Mucosa of stomach (tissue), 1 donor: ENCODE measurements around the gene CEP131.

Experiments
- H3K27me3 ChIP-seq: one replicate; pipeline ENCODE4 v1.7.0; 2013; ENCODE audit warnings: mild to moderate bottlenecking, low read length; ENCODE audit not compliant: control insufficient read depth, insufficient read depth
- H3K36me3 ChIP-seq: one replicate; pipeline ENCODE4 v1.7.0; 2013; ENCODE audit warnings: low read length; ENCODE audit not compliant: control insufficient read depth, insufficient read depth
- H3K4me1 ChIP-seq: one replicate; pipeline ENCODE4 v1.7.0; 2013; ENCODE audit warnings: mild to moderate bottlenecking, low read length; ENCODE audit not compliant: control insufficient read depth, insufficient read depth
- H3K4me3 ChIP-seq: one replicate; pipeline ENCODE4 v1.7.0; 2013; ENCODE audit warnings: low read length
- H3K9ac ChIP-seq: one replicate; pipeline ENCODE4 v1.7.0; 2013; ENCODE audit warnings: mild to moderate bottlenecking, low read length, moderate library complexity
- H3K9me3 ChIP-seq: one replicate; pipeline ENCODE4 v1.7.0; 2013; ENCODE audit warnings: mild to moderate bottlenecking, low read length, moderate library complexity; ENCODE audit not compliant: control insufficient read depth
- donor health status: Pancreatic carcinoma.

The CEP131 gene

DNA sequence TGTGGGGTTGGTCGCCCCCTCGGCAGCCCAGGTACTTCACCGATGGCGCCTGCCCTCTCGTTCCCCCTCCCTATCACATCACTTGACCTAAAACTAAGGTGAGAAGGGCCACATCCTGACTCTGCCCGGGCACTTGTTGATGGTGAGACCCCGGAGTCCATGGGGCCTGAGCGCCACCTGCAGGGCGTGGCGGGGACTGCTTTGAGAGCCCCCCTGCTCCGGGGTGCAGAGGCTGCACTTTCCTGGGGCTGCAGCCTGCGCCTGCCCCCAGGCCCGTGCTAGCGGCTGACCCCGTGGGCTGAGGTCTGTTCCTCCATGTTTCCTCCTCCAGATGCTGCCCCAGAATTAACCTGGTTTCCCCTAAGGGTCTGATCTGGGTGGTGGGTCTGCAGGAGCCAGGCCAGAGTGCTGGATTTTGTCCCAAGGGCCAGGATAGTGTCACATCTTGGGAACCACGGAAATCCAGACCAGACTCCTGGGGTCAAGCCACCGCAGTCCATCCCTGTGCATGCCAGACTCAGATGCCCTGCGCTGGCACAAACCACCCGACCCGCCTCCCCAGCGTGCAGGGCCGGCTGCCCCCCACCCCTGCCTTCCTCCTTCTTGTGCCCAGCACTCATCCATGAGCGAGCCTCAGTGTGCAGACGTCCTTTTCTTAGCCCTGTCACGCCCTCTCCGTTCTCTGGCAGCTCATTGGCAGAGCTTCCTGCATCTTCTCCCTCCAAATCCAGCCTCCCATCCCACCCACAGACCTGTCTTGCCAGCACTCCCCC, 19.1 kb upstream of the CEP131 start:
- Histone ChIP-seq H3K9ac (no peak overlapping the region), H3K4me1 (peaks cover 21% of the 10 kb centered on the region), H3K4me3 (no peak overlapping the region), H3K36me3 (no peaks in the 10 kb centered on the region), H3K9me3 (no peaks in the 10 kb centered on the region), H3K27me3 (no peaks in the 10 kb centered on the region)

GRCh38 chr17:81241203-81241602, 18.4 kb upstream of the CEP131 start:
- H3K4me3 ChIP-seq = no peak overlapping the region
- no peak overlapping the region for H3K9ac ChIP-seq
- no peaks in the 10 kb centered on the region for H3K36me3 ChIP-seq
- peaks cover 21% of the 10 kb centered on the region for H3K4me1 ChIP-seq
- no peaks in the 10 kb centered on the region for H3K9me3 ChIP-seq
- no peaks in the 10 kb centered on the region for H3K27me3 ChIP-seq

- peaks cover 21% of the 10 kb centered on the region for H3K4me1 ChIP-seq
- no peaks in the 10 kb centered on the region for H3K27me3 ChIP-seq
- H3K9me3 ChIP-seq = no peaks in the 10 kb centered on the region
- no peak overlapping the region for H3K4me3 ChIP-seq
- H3K36me3 ChIP-seq = no peaks in the 10 kb centered on the region
- no peak overlapping the region for H3K9ac ChIP-seq
These were observed 18.0 kb upstream of the CEP131 start for GRCh38 chr17:81240761-81241160.

GRCh38 chr17:81239714-81240555, 17.2 kb upstream of the CEP131 start:
- Histone ChIP-seq H3K4me1 (peaks cover 21% of the 10 kb centered on the region), H3K27me3 (no peaks in the 10 kb centered on the region), H3K36me3 (no peaks in the 10 kb centered on the region), H3K9me3 (no peaks in the 10 kb centered on the region), H3K4me3 (peak overlapping the region; percentile 29), H3K9ac (peak overlapping the region; percentile 70)

DNA sequence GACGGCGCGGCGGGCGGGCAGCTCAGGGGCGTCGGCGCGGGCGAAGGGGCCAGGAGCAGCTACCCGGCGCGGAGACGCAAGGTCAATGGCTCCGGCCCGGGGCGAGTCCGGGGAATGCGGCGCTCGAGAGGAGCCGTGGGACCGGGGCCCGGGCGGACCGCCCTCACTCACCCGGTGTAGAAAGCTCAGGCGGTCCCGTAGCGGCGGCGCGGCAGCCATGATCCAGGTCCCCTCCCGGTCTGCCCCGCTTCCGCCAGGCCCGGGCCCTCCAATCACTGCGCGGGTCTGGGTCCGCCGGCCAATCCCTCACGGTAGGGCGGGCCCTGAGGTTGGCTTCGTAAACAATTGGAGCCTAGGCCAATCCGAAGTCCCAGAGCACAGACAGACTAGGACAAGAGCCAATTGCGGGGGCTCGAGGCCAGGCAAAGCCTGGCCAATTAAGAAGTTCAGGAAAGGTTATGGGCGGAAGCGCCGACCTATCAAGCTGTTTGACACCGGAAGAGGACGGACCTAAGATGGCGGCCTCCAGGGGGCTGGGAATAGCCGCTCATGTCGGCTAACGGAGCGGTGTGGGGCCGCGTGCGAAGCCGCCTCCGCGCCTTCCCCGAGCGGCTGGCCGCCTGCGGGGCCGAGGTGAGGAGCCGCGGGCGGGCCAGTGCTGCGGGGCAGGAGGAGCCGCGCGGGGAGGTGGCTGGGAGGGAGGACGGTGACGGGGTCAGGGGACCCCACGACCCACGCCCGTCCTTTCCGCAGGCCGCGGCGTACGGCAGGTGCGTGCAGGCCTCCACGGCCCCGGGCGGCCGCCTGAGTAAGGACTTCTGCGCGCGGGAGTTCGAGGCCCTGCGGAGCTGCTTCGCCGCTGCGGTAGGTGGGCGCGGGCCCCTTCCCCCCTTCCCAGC, 16.3 kb upstream of the CEP131 start, which contains the start of the genes NDUFAF8 and TEPSIN:
NDUFAF8 (plus strand) TSS at position 504 of the 899 bp plus-strand sequence; CDS start at position 550, 46 bp downstream.
TEPSIN (minus strand) TSS at position 241 of the 899 bp plus-strand sequence; CDS start at position 219, 22 bp downstream.
- Histone ChIP-seq H3K9me3 (no peaks in the 10 kb centered on the region), H3K27me3 (no peaks in the 10 kb centered on the region), H3K4me1 (peaks cover 21% of the 10 kb centered on the region), H3K4me3 (peak within 1 kb of the TSS; percentile 82), H3K36me3 (no peaks in the 10 kb centered on the region), H3K9ac (peak within 1 kb of the TSS; percentile 79)

- no peaks in the 10 kb centered on the region for H3K27me3 ChIP-seq
- H3K36me3 ChIP-seq = no peaks in the 10 kb centered on the region
- H3K9me3 ChIP-seq = no peaks in the 10 kb centered on the region
- H3K9ac ChIP-seq = peak overlapping the region; percentile 79
- H3K4me1 ChIP-seq = peaks cover 21% of the 10 kb centered on the region
- peak overlapping the region; percentile 82 for H3K4me3 ChIP-seq
These were observed 15.7 kb upstream of the CEP131 start for GRCh38 chr17:81238490-81238814.

DNA sequence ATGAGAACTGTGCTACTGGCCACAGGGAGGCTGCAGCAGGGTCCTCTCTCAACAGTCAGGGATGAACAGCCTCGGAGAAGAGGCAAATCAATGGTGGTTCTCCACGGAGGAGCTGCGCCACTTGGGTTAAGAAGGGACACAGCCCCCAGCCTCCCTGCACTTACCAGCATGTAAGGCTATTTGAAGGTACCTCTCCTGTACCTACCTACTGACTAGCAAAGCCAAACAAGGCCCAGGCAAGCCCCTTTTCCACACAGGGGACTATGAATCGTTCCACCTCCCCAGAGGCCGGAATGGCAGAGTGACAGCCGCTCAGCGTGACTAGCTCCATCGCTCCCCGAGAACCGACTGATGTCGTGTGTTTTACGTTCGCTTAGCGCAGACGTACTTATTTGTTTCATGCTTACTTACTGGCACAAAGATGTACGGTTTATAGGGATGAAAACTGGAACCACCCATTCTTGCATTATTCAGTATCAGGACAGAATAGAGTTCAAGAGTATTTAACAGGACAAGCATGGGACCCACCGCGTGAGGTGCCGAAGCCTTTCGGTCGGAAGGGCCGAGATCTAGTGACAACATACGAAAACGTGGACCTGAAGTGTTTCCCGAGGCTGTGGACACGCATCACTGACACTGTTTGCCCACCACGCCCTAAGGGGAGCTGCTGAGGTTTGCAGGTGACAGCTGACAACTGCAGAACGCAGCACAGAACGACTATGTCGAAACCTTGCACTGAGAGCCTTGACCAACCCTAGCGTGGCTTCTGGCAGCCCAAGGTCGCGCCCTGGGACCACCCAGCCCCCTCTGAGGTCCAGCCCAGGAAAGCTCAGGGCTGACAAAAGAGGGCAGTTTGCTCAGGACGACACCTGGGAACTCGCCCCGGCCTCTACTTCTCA, 15.1 kb upstream of the CEP131 start:
- no peaks in the 10 kb centered on the region for H3K9me3 ChIP-seq
- H3K36me3 ChIP-seq = no peaks in the 10 kb centered on the region
- H3K27me3 ChIP-seq = no peaks in the 10 kb centered on the region
- H3K4me1 ChIP-seq = peaks cover 21% of the 10 kb centered on the region
- H3K9ac ChIP-seq = peak overlapping the region; percentile 79
- H3K4me3 ChIP-seq = peak overlapping the region; percentile 82

- Histone ChIP-seq H3K27me3 (no peaks in the 10 kb centered on the region), H3K36me3 (no peaks in the 10 kb centered on the region), H3K4me1 (peaks cover 18% of the 10 kb centered on the region), H3K9me3 (no peaks in the 10 kb centered on the region), H3K9ac (no peak overlapping the region), H3K4me3 (no peak overlapping the region)
These were observed 14.0 kb upstream of the CEP131 start for GRCh38 chr17:81236784-81237183.

DNA sequence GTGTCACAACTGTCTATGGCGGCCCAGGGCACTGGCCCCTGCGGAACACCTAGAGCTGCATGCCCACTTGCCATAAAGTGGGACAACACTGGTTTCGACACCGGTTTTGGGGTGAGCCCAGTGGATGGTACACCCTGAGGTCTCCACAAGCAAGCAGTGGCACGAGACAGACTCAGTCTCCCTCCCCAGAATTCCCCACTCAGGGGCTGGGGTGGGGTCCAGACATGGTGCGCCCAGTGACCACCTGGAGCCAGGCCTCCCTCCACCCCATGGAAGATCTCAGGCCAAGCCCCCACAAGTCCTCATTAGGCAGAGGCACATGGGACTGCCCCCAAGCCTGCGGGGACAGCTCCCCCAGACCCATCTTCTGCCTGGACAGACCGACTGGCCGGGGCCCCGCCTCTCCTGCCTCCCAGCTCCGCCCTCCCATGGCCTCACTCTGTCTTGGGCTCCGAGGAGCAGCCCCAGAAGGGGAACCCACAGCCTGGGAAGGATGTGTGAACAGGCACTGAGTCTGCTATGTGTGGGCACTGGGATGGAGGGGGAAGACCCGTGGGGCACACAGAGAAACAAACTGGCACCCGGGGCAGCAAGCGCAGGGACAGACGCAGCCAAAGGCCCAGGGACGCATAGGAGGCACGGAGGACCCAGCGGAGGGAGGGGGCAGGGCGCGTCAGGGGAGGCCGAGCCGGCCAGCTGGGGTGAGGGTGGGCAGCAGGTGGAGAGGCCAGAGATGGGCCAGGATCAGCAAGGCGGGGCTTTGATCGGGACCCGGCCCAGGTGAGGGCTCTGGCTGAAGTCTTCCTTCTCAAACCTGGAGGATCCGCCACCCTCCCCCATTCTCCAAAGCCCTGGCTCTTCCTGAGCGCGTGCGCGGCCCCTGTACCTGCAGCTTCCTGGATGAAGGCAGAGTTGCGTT, 13.3 kb upstream of the CEP131 start:
- Histone ChIP-seq H3K4me1 (peaks cover 18% of the 10 kb centered on the region), H3K4me3 (no peak overlapping the region), H3K27me3 (no peaks in the 10 kb centered on the region), H3K36me3 (no peaks in the 10 kb centered on the region), H3K9me3 (no peaks in the 10 kb centered on the region), H3K9ac (no peak overlapping the region)
